ENCODE measurements around the gene SLC12A8.

Gene SLC12A8

GRCh38 chr3:125045194-125045593 lies 167.4 kb downstream of the SLC12A8 start:
- TF ChIP-seq GATA2 (IDR thresholded peaks at IDR 0.05; ENCODE audit: low read depth, low read length) (no peak), GATA3 (IDR thresholded peaks at IDR 0.05; ENCODE audit: low read depth, low read length) (no peak)

- no peak for TF ChIP-seq GATA2 (IDR thresholded peaks at IDR 0.05; ENCODE audit: low read depth, low read length)
Measured at GRCh38 chr3:125043599-125044151, 168.9 kb downstream of the SLC12A8 start.

GRCh38 chr3:125042725-125043406 lies 169.7 kb downstream of the SLC12A8 start:
- no peak for TF ChIP-seq GATA2 (IDR thresholded peaks at IDR 0.05; ENCODE audit: low read depth, low read length)
- no peak for TF ChIP-seq GATA3 (IDR thresholded peaks at IDR 0.05; ENCODE audit: low read depth, low read length)

GRCh38 chr3:125039131-125040100 lies 173.1 kb downstream of the SLC12A8 start:
- TF ChIP-seq GATA3 (IDR thresholded peaks at IDR 0.05; ENCODE audit: low read depth, low read length) = no peak
- TF ChIP-seq GATA2 (IDR thresholded peaks at IDR 0.05; ENCODE audit: low read depth, low read length) = no peak

GRCh38 chr3:125037498-125038150 lies 174.9 kb downstream of the SLC12A8 start:
- TF ChIP-seq GATA3 (IDR thresholded peaks at IDR 0.05; ENCODE audit: low read depth, low read length) = no peak
- no peak for TF ChIP-seq GATA2 (IDR thresholded peaks at IDR 0.05; ENCODE audit: low read depth, low read length)

- no peak for TF ChIP-seq GATA2 (IDR thresholded peaks at IDR 0.05; ENCODE audit: low read depth, low read length)
- no peak for TF ChIP-seq GATA3 (IDR thresholded peaks at IDR 0.05; ENCODE audit: low read depth, low read length)
Measured at GRCh38 chr3:125035217-125035616, 177.3 kb downstream of the SLC12A8 start.

GRCh38 chr3:125033616-125034015 lies 178.9 kb downstream of the SLC12A8 start:
- no peak for TF ChIP-seq GATA2 (IDR thresholded peaks at IDR 0.05; ENCODE audit: low read depth, low read length)
- TF ChIP-seq GATA3 (IDR thresholded peaks at IDR 0.05; ENCODE audit: low read depth, low read length) = no peak

- no peak for TF ChIP-seq GATA3 (IDR thresholded peaks at IDR 0.05; ENCODE audit: low read depth, low read length)
- TF ChIP-seq GATA2 (IDR thresholded peaks at IDR 0.05; ENCODE audit: low read depth, low read length) = no peak
Measured at GRCh38 chr3:125033135-125033534, 179.4 kb downstream of the SLC12A8 start.

GRCh38 chr3:125032683-125033082 lies 179.9 kb downstream of the SLC12A8 start:
- no peak for TF ChIP-seq GATA3 (IDR thresholded peaks at IDR 0.05; ENCODE audit: low read depth, low read length)
- TF ChIP-seq GATA2 (IDR thresholded peaks at IDR 0.05; ENCODE audit: low read depth, low read length) = no peak
